Midbrain (tissue), 1 donor: Measurements from ENCODE around the gene CHMP3.
A peak's percentile ranks its signal among the peaks of the same experiment; 100 is the strongest.

Experiments
- DNase-seq: peaks from one replicate; lab custom pipeline; 2025; lab: John Stamatoyannopoulos, UW

Gene CHMP3

DNA sequence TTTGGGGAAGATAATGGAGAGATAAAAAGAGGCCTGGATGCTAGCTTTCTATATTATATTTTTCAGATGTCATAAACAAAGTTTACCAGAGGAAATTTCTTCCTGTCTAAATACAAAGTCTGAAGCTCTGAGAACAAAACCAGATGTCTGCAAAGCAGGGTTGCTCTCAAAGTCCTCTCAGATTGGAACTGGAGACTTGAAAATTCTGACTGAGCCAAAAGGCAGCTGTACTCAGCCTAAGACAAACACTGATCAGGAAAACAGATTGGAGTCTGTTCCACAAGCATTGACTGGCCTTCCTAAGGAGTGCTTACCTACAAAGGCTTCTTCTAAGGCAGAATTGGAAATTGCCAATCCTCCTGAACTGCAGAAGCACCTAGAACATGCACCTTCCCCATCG, 96.9 kb downstream of the CHMP3 start:
- DNase-seq = no peak

DNA sequence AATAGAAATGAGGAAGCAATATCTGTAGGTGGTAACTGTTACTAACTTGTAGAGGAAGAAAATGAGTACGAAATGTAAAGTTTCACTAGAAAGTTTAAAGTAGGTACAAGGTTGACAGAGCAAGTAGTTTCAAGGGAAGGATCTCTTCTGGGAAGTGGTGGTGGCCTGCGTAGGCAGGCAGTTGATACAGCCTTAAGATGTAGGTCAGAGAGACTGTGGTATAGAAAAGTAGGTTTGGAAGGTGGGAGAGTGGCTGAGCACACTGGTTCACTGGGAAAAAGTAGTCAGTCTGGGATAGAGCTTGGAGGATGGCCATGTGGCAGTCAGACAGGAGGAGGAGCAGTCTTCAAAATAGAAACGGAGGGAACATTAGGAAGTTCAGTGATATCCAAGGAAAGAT, 98.6 kb downstream of the CHMP3 start:
- no peak for DNase-seq

DNA sequence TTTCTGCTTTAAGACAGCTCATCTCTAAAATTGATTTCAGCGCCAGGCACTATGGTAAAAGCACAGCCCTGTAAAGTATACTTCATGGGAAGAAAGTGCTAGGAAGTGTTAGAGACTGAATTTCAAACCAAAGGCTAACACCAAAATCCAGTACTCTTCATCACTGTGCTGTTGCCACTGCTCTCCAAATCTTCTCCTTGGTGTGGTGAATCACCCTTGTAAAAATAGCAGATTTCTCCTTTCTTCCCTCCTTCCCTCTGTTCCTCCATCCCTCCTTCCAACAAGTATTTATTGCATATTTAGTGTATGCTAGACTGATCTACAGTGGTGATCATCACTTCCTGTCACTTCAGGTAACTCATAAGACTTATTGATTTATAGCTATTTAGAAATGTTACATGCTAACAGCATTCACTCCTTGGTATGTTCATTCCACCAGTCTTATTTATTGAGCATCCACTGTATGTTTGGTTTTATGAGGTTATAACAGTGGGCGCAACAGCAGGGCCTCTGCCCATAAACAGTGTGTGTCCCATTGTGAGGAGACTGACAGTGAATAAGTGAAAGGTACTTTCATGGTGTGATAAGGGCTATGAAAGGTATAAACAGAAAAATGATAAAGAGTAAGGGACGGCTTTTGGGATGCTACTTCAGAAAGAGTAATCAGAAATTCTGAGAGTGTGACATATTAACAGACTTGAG, 102.0 kb downstream of the CHMP3 start:
- no peak for DNase-seq

DNA sequence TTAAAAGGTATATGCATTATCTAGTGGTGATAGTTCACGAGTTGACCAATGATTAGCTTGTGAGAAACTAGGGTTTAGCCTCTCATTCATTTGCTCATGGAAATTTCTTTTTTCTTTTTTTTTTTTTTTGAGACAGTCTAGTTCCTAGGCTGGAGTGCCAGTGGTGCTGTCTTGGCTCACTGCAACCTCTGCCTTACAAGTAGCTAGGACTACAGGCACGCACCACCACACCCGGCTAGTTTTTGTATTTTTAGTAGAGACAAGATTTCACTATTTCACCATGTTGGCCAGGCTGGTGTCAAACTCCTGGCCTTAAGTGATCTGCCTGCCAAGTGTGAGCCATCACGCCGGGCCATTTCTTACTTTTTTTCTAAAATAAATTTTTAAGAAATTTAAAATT, 108.1 kb downstream of the CHMP3 start:
- DNase-seq = no peak

DNA sequence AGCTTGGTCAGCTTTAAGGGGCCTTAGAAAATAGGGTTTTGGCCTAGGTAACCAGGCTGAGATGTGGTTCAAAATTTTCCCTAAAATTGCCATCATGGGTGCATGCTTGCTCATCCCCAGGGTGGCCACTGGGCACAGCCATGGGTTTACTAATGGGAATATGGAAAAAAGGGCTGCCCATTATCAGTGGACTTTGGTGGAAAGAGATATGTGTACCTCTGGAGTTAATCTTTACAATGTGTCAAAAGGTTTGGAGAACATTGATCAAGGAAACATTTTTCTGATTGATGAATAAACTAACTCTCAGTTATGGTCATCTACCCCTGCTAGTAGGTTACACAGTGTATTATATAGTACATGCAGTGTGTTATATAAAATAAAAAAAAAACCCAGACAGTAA, 109.0 kb downstream of the CHMP3 start:
- DNase-seq = no peak

DNA sequence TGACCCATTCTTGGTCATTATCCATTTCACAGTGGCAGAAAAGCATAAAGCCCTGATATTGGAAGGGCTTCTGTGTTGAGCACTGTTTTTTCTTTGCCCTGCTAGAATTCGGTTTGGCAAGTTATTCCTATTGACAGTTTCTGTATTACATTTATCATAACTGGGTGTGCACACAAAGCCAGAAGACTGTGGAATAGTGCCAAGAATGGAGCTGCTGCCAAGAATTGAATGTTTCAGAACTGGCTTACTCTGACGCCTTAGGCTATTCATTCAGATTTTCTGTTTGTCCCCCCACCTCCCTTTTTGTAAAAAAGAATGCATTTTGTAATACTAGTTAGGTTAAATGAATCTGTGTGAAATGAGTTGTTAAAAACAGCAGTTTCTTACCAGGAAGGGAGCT, 109.4 kb downstream of the CHMP3 start:
- peak; percentile 50 for DNase-seq
